ENCODE results near the gene GLYR1. TPM values are rescaled to one million over a fixed set of nuclear protein-coding genes. Genes with fewer than 3 reads are reported as not detected.

GLYR1 gene
- total RNA-seq, 4 donors from 2014 or later, result 38.8 to 64.7 (median 41.5) TPM

- TF ChIP-seq CTCF (IDR thresholded peaks at IDR 0.05; ENCODE audit: low read depth), result no peak
These were observed 12.3 kb upstream of the GLYR1 start for GRCh38 chr16:4859190-4859899.

GRCh38 chr16:4855804-4856203 is 8.7 kb upstream of the GLYR1 start:
- TF ChIP-seq CTCF (IDR thresholded peaks at IDR 0.05; ENCODE audit: low read depth), result no peak

- no peak for TF ChIP-seq CTCF (IDR thresholded peaks at IDR 0.05; ENCODE audit: low read depth)
These were observed 8.3 kb upstream of the GLYR1 start for GRCh38 chr16:4855371-4855770.

GRCh38 chr16:4852221-4852872 is 5.3 kb upstream of the GLYR1 start:
- TF ChIP-seq CTCF (IDR thresholded peaks at IDR 0.05; ENCODE audit: low read depth), result no peak

GRCh38 chr16:4850211-4850610 is 3.1 kb upstream of the GLYR1 start:
- no peak for TF ChIP-seq CTCF (IDR thresholded peaks at IDR 0.05; ENCODE audit: low read depth)

- TF ChIP-seq CTCF (IDR thresholded peaks at IDR 0.05; ENCODE audit: low read depth), result no peak
These were observed 893 bp upstream of the GLYR1 start for GRCh38 chr16:4847774-4848587.

GRCh38 chr16:4846503-4846900 is 586 bp downstream of the GLYR1 start:
- no peak for TF ChIP-seq CTCF (IDR thresholded peaks at IDR 0.05; ENCODE audit: low read depth)

All from subcutaneous adipose tissue (tissue), 4 donors.